PC-3 (cell line): ENCODE data around the gene ACP7. TPM values are rescaled to one million over a fixed set of nuclear protein-coding genes. Genes with fewer than 3 reads are reported as not detected.

Experiments
- ATAC-seq: fragments of 200-7000 bp; cut with Tn5 transposase; 2 replicates; pipeline ENCODE4 v1.9.1; 2020; ENCODE audit warnings: mild to moderate bottlenecking, moderate library complexity
- BruUV-seq: library from RNA; stranded (reverse); fragments of 400-500 nt; replicated peaks from 2 replicates; lab custom pipeline; 2021; lab: Mats Ljungman, UMichigan
- CTCF ChIA-PET: fragments of 300-600 bp; sonication (Branson Sonifier 250); formaldehyde crosslinking; loops from one replicate; lab custom pipeline; 2022; ENCODE audit warnings: antibody characterized with exemption; lab: Charles Lee
- POLR2A ChIA-PET: fragments of 300-600 bp; sonication (Branson Sonifier 250); formaldehyde crosslinking; loops from one replicate; lab custom pipeline; 2022; ENCODE audit warnings: antibody characterized with exemption; ENCODE audit not compliant: unreplicated experiment; lab: Charles Lee
- DNase-seq: peaks from one replicate; pipeline ENCODE4 v3.0.0-alpha.2; 2015
- H2AFZ ChIP-seq: fragments of 300-600 bp; sonication (generic); 2 replicates; pipeline ENCODE4 v1.6.0; 2016; ENCODE audit warnings: antibody characterized with exemption, low read length
- H3F3A ChIP-seq: fragments of 300-600 bp; sonication (generic); one replicate; pipeline ENCODE4 v1.6.0; 2017; ENCODE audit warnings: antibody characterized with exemption, low read length, control low read depth, mild to moderate bottlenecking; ENCODE audit not compliant: unreplicated experiment
- H3K27ac ChIP-seq: fragments of 300-600 bp; sonication (generic); 2 replicates; pipeline ENCODE4 v1.5.1; 2016; ENCODE audit warnings: mild to moderate bottlenecking, low read length
- H3K27me3 ChIP-seq: fragments of 300-600 bp; sonication (generic); 2 replicates; pipeline ENCODE4 v1.6.1; 2016; ENCODE audit warnings: low read length, mixed read lengths
- H3K36me3 ChIP-seq: fragments of 300-600 bp; sonication (generic); 2 replicates; pipeline ENCODE4 v1.6.1; 2016; ENCODE audit warnings: low read depth, mixed run types, low read length, mixed read lengths
- H3K4me1 ChIP-seq: fragments of 300-600 bp; sonication (generic); 2 replicates; pipeline ENCODE4 v1.5.1; 2016; ENCODE audit warnings: low read length; ENCODE audit not compliant: insufficient read depth
- H3K4me2 ChIP-seq: fragments of 300-600 bp; sonication (generic); 2 replicates; pipeline ENCODE4 v1.6.0; 2016; ENCODE audit warnings: low read length
- H3K4me3 ChIP-seq: fragments of 300-600 bp; sonication (generic); 2 replicates; pipeline ENCODE4 v1.5.1; 2016; ENCODE audit warnings: mild to moderate bottlenecking, low read length, mixed read lengths
- H3K79me2 ChIP-seq: fragments of 300-600 bp; sonication (generic); 2 replicates; pipeline ENCODE4 v1.6.1; 2017; ENCODE audit warnings: low read length, mixed read lengths
- H3K9ac ChIP-seq: fragments of 300-600 bp; sonication (generic); 2 replicates; pipeline ENCODE4 v1.6.0; 2016; ENCODE audit warnings: mild to moderate bottlenecking, low read length
- H3K9me2 ChIP-seq: fragments of 300-600 bp; sonication (generic); replicated peaks from 2 replicates; pipeline ENCODE4 v1.6.1; 2016; ENCODE audit warnings: mixed run types, low read length, mixed read lengths
- H3K9me3 ChIP-seq: fragments of 300-600 bp; sonication (generic); 2 replicates; pipeline ENCODE4 v1.6.1; 2016; ENCODE audit warnings: low read length, mixed read lengths
- H4K20me1 ChIP-seq: fragments of 300-600 bp; sonication (generic); 2 replicates; pipeline ENCODE4 v1.6.1; 2016; ENCODE audit warnings: low read length, mixed read lengths
- EZH2 ChIP-seq: fragments of 300-600 bp; sonication (generic); IDR thresholded peaks from one replicate; pipeline ENCODE4 v1.6.1; 2017; ENCODE audit warnings: antibody characterized with exemption, mild to moderate bottlenecking, low read length; ENCODE audit not compliant: unreplicated experiment
- EZH2phosphoT487 ChIP-seq: fragments of 300-600 bp; sonication (generic); IDR thresholded peaks from 2 replicates; pipeline ENCODE4 v1.6.1; 2018; ENCODE audit warnings: mild to moderate bottlenecking, antibody characterized with exemption, low read length, borderline replicate concordance
- intact Hi-C: fragments of 100-400 bp; cut with micrococcal nuclease; formaldehyde crosslinking; loops from 2 replicates; pipeline ENCODE4 v1.9.0; 2023
- total RNA-seq: library from RNA; depleted of rRNA; stranded (reverse); fragments of >200 nt; gene quantifications from 2 replicates; pipeline ENCODE4 v1.2.3, GENCODE V29; 2014
- TF ChIP-seq, protein P1 (sequence below): fragments of 300-600 bp; sonication (generic); conservative IDR thresholded peaks from 2 replicates; pipeline ENCODE4 v1.5.1; 2017; ENCODE audit warnings: antibody characterized with exemption, low read depth, mild to moderate bottlenecking, low read length

Gene ACP7
- total RNA-seq, 1 experiment from 2014 or later, result 5.0 TPM

GRCh38 chr19:39099341-39099740 lies 15.2 kb downstream of the ACP7 start:
- intact Hi-C loops, result no loop called here
- CTCF ChIA-PET, result no interaction called here
- no peaks in the 10 kb centered on the region for H3K4me1 ChIP-seq
- H3K9ac ChIP-seq, result no peak overlapping the region
- TF ChIP-seq EZH2phosphoT487, result no peak
- TF ChIP-seq, protein P1, sequence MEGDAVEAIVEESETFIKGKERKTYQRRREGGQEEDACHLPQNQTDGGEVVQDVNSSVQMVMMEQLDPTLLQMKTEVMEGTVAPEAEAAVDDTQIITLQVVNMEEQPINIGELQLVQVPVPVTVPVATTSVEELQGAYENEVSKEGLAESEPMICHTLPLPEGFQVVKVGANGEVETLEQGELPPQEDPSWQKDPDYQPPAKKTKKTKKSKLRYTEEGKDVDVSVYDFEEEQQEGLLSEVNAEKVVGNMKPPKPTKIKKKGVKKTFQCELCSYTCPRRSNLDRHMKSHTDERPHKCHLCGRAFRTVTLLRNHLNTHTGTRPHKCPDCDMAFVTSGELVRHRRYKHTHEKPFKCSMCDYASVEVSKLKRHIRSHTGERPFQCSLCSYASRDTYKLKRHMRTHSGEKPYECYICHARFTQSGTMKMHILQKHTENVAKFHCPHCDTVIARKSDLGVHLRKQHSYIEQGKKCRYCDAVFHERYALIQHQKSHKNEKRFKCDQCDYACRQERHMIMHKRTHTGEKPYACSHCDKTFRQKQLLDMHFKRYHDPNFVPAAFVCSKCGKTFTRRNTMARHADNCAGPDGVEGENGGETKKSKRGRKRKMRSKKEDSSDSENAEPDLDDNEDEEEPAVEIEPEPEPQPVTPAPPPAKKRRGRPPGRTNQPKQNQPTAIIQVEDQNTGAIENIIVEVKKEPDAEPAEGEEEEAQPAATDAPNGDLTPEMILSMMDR, result no peak
- no peak for TF ChIP-seq EZH2
- no peaks in the 10 kb centered on the region for H3K79me2 ChIP-seq
- H3K4me2 ChIP-seq, result no peak overlapping the region
- no peaks in the 10 kb centered on the region for H3F3A ChIP-seq
- no peaks in the 10 kb centered on the region for H4K20me1 ChIP-seq
- no peak overlapping the region for H3K27ac ChIP-seq
- POLR2A ChIA-PET, result no interaction called here
- no peaks in the 10 kb centered on the region for H3K36me3 ChIP-seq
- H3K4me3 ChIP-seq, result no peak overlapping the region
- no TSS peak for BruUV-seq
- no peak for ATAC-seq
- no peak for DNase-seq
- H3K27me3 ChIP-seq, result no peaks in the 10 kb centered on the region
- no peak overlapping the region for H2AFZ ChIP-seq
- H3K9me3 ChIP-seq, result no peaks in the 10 kb centered on the region
- no peaks in the 10 kb centered on the region for H3K9me2 ChIP-seq

DNA sequence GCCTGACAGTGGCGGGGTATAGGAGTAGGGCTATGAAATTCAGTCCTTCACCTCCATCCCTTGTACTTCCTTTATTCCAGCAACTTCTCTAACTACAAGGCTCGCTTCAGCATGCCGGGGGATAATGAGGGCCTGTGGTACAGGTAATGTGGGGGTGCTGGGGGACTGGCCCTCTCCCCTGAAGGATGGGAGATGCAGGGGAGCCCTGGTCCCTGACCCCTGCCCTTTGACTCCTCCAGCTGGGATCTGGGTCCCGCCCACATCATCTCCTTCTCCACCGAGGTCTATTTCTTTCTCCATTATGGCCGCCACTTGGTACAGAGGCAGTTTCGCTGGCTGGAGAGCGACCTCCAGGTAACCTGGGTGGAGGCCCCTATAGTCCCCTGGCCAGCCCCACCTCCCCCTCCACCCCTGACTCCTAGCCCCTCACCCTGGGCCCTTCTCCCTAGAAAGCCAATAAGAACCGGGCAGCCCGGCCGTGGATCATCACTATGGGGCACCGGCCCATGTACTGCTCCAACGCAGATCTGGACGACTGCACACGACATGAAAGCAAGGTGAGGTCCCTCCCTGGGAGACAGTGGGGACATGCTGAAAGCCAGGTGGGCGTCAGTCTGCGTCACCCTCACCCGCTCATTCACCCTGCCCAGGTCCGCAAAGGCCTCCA lies 16.5 kb downstream of the ACP7 start:
- no peak overlapping the region for H2AFZ ChIP-seq
- no peaks in the 10 kb centered on the region for H3K4me1 ChIP-seq
- H3K27me3 ChIP-seq, result no peaks in the 10 kb centered on the region
- no peaks in the 10 kb centered on the region for H3K9me3 ChIP-seq
- H3K4me3 ChIP-seq, result no peak overlapping the region
- no TSS peak for BruUV-seq
- ChIA-PET POLR2A (no interaction called here), CTCF (no interaction called here)
- no peak overlapping the region for H3K27ac ChIP-seq
- TF ChIP-seq, protein P1, result no peak
- no peak for TF ChIP-seq EZH2
- TF ChIP-seq EZH2phosphoT487, result no peak
- H3K36me3 ChIP-seq, result no peaks in the 10 kb centered on the region
- intact Hi-C loops, result no loop called here
- H3K79me2 ChIP-seq, result no peaks in the 10 kb centered on the region
- no peaks in the 10 kb centered on the region for H4K20me1 ChIP-seq
- no peak for ATAC-seq
- H3F3A ChIP-seq, result no peaks in the 10 kb centered on the region
- no peak for DNase-seq
- no peaks in the 10 kb centered on the region for H3K9me2 ChIP-seq
- H3K9ac ChIP-seq, result no peak overlapping the region
- H3K4me2 ChIP-seq, result no peak overlapping the region

- no TSS peak for BruUV-seq
- H3K9ac ChIP-seq, result no peak overlapping the region
- no peak overlapping the region for H3K27ac ChIP-seq
Observed at GRCh38 chr19:39103151-39103550, 19.0 kb downstream of the ACP7 start.

More at GRCh38 chr19:39103151-39103550, 19.0 kb downstream of the ACP7 start:
- Histone ChIP-seq H4K20me1 (no peaks in the 10 kb centered on the region), H3K4me1 (no peaks in the 10 kb centered on the region), H2AFZ (no peak overlapping the region), H3K9me2 (no peaks in the 10 kb centered on the region), H3K4me2 (no peak overlapping the region), H3K9me3 (no peaks in the 10 kb centered on the region), H3F3A (no peaks in the 10 kb centered on the region), H3K4me3 (no peak overlapping the region), H3K36me3 (no peaks in the 10 kb centered on the region), H3K27me3 (no peaks in the 10 kb centered on the region), H3K79me2 (no peaks in the 10 kb centered on the region)
- POLR2A ChIA-PET, result no interaction called here
- CTCF ChIA-PET, result no interaction called here
- intact Hi-C loops, result no loop called here
- DNase-seq (no peak), ATAC-seq (no peak)
- TF ChIP-seq, protein P1, result no peak
- TF ChIP-seq EZH2, result no peak
- TF ChIP-seq EZH2phosphoT487, result no peak
